ENCODE results near the gene ATP12A. TPM values are rescaled to one million over a fixed set of nuclear protein-coding genes. Genes with fewer than 3 reads are reported as not detected.
A peak's percentile ranks its signal among the peaks of the same experiment; 100 is the strongest.

ATP12A gene
- total and polyA plus RNA-seq, 2 of the 8 experiments (the other 6 are each of a cell fraction or from before 2014, with no cell fraction given): 0.80 to 1.3 TPM

GRCh38 chr13:24680258-24680920 lies at the start of gene ATP12A (continued):
- TF ChIP-seq, protein P1, sequence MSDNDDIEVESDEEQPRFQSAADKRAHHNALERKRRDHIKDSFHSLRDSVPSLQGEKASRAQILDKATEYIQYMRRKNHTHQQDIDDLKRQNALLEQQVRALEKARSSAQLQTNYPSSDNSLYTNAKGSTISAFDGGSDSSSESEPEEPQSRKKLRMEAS (IDR thresholded peaks at IDR 0.05): 0 out of 2 replicates have a peak, but pooled peaks have one; percentile 9
- TF ChIP-seq CHD2 (IDR thresholded peaks at IDR 0.05; ENCODE audit: low read length) (no peak), CEBPB (IDR thresholded peaks at IDR 0.05; ENCODE audit: low read depth, low read length) (no peak), CHD1 (IDR thresholded peaks at IDR 0.05; ENCODE audit: low read depth, low read length) (no peak), YY1 (IDR thresholded peaks at IDR 0.05; ENCODE audit: low read depth, low read length) (no peak), TAF1 (IDR thresholded peaks at IDR 0.05; ENCODE audit: low read depth, low read length) (peak; percentile 67; the same call in 1 of the 2 replicates), RXRA (IDR thresholded peaks at IDR 0.05; ENCODE audit: insufficient read depth, low read depth, low read length) (no peak), CBX5 (IDR thresholded peaks at IDR 0.05; ENCODE audit: low read depth, low read length) (no peak), RBBP5 (IDR thresholded peaks at IDR 0.05; ENCODE audit: borderline replicate concordance, low read depth, low read length) (peak; percentile 33; the same call in 1 of the 2 replicates), SP1 (IDR thresholded peaks at IDR 0.05; ENCODE audit: low read depth, low read length) (no peak), HDAC6 (IDR thresholded peaks at IDR 0.05; ENCODE audit: low read depth, low read length) (no peak), POU5F1 (IDR thresholded peaks at IDR 0.05; ENCODE audit: low read depth, low read length) (no peak), PHF8 (conservative IDR thresholded peaks at IDR 0.05; ENCODE audit: low read depth, low read length) (peak; percentile 59; the same call in 1 of the 2 replicates), KDM4A (IDR thresholded peaks at IDR 0.05; ENCODE audit: low read depth, low read length, severe bottlenecking) (peak; percentile 97), BCL11A (IDR thresholded peaks at IDR 0.05; ENCODE audit: low read depth in 2 of 2, low read length in 2 of 2) (no peak), POLR2A (IDR thresholded peaks at IDR 0.05; ENCODE audit: control extremely low read depth in 1 of 2, low read depth in 2 of 2, low read length in 2 of 2) (no peak), TBP (IDR thresholded peaks at IDR 0.05; ENCODE audit: low read depth, low read length) (peak; percentile 63; the same call in 1 of the 2 replicates)
- TF ChIP-seq, protein P2, sequence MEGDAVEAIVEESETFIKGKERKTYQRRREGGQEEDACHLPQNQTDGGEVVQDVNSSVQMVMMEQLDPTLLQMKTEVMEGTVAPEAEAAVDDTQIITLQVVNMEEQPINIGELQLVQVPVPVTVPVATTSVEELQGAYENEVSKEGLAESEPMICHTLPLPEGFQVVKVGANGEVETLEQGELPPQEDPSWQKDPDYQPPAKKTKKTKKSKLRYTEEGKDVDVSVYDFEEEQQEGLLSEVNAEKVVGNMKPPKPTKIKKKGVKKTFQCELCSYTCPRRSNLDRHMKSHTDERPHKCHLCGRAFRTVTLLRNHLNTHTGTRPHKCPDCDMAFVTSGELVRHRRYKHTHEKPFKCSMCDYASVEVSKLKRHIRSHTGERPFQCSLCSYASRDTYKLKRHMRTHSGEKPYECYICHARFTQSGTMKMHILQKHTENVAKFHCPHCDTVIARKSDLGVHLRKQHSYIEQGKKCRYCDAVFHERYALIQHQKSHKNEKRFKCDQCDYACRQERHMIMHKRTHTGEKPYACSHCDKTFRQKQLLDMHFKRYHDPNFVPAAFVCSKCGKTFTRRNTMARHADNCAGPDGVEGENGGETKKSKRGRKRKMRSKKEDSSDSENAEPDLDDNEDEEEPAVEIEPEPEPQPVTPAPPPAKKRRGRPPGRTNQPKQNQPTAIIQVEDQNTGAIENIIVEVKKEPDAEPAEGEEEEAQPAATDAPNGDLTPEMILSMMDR (IDR thresholded peaks at IDR 0.05; ENCODE audit: control extremely low read depth in 1 of 3, insufficient read depth in 1 of 3, low read depth in 1 of 3, low read length in 3 of 3): peak; percentile 24 to 47 (median 27)
- TF ChIP-seq, protein P3, sequence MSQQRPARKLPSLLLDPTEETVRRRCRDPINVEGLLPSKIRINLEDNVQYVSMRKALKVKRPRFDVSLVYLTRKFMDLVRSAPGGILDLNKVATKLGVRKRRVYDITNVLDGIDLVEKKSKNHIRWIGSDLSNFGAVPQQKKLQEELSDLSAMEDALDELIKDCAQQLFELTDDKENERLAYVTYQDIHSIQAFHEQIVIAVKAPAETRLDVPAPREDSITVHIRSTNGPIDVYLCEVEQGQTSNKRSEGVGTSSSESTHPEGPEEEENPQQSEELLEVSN (IDR thresholded peaks at IDR 0.05): no peak
- TF ChIP-seq, protein P4, sequence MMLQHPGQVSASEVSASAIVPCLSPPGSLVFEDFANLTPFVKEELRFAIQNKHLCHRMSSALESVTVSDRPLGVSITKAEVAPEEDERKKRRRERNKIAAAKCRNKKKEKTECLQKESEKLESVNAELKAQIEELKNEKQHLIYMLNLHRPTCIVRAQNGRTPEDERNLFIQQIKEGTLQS (IDR thresholded peaks at IDR 0.05; ENCODE audit: insufficient read depth, low read depth, low read length): no peak

Measured in H1 (cell line).